CD4-positive, alpha-beta T cell treated with Interleukin-17A for 1 hour (primary cell): ENCODE data around the gene SPATS2.
A peak's percentile ranks its signal among the peaks of the same experiment; 100 is the strongest.
"Not testable (repeated sequence)": the region's sequence is repeated elsewhere in the genome, so short reads cannot be mapped to it uniquely, and the experiment has no call there.

Source experiments
- DNase-seq: peaks from one replicate; pipeline ENCODE4 v3.0.0-alpha.2; 2020

The SPATS2 gene

DNA sequence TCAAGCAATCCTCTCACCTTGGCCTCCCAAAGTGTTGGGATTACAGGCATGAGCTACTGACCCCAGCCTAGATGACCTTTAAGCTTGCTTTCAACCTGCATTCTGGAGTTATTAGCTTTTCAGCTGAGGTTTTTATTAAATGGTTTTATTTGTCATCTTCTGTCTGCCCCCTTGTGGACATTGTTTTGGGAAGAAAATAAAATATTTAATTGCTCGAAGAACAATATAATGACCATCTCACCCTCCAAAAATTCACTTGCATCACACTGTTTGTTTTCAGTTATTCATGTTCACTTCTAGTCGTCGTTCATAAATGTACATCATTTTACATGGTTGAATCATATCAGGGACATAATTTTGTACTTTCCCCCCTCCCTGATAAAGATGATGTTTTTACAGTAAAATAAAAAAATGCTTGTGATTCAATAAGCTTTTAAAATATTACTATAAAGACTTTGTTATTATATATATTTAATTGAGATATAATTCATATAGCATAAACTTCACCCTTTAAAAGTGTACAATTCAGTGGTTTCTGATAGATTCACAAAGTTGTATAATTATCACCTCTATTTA is 10.1 kb upstream of the SPATS2 start:
- DNase-seq, result peak; percentile 45

DNA sequence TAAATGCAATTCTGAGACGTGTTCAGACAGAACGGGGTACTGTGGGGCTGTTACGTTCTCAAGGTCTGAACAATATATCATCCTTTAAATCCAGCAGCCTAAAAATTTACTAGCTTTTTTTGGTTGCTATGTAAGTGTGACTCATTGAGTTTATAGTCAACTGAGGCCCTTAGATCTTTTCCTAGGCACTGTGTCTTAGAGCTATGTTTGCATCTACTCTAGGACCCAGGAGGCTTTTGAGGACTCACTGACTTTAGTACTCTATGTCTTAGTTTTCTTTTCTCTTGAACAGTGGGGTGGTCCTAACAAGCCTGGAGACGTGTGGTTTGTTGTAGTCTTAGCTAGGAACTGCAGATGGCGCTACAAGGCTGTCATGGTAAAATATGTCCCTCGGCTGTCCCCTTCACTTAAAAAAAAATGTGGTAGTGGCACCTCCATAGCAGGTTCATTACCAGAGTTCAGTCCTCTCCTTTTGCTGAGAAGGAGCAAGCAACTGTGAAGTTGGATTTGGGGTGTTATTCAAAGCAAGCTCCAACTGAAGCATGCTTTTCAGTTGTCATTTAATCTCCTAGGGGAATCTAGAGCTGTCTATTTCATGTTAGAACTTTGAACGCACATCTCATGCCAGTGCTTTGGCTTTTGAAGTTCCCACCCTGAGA is 8.7 kb upstream of the SPATS2 start:
- peak; percentile 80 for DNase-seq

- DNase-seq, result no peak
Observed at GRCh38 chr12:49359671-49360070, 7.6 kb upstream of the SPATS2 start.

DNA sequence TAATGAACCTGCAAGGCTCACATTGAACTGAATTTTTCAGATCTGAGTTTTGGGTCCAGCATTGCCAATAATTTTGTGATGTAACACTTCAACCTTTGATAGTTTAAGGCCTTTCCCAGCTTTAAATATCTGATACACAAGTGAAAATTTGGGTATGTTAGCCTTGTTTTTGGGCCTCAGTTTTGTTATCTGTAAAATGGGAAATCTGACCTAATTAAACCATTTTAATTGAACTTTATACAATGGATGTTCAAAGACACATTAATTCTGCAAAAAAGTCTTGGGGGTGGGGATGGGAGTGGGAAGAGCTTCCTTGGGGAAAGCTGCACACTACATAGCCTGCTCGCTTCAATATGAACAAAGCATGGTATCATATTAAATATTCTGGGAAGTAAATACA is 5.2 kb upstream of the SPATS2 start:
- no peak for DNase-seq

DNA sequence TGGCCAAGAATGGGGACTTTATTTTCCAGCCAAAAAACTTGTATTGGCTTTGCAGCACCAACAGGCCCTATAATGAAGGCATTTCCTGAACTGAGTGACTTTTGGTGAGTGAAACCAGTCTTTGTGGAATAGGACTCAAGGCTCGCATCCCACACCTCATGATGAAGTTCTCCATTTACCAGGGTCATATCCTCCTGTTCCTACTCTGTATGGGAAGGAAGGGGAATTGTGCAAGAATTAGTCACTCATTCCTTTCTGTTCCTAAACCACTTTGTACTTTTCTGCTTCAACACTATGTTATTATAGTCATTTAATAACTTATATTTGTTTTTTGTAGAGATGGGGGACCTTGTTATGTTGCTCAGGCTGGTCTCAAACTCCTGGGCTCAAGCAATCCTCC is 2.3 kb upstream of the SPATS2 start:
- no peak for DNase-seq

GRCh38 chr12:49365542-49365941 is 1.7 kb upstream of the SPATS2 start:
- no peak for DNase-seq

- DNase-seq, result no peak
Observed at GRCh38 chr12:49366096-49366651, 1.1 kb upstream of the SPATS2 start.

GRCh38 chr12:49366652-49367380 is 446 bp upstream of the SPATS2 start:
- DNase-seq, result peak; percentile 88

GRCh38 chr12:49368240-49368600 is 958 bp downstream of the SPATS2 start:
- no peak for DNase-seq

DNA sequence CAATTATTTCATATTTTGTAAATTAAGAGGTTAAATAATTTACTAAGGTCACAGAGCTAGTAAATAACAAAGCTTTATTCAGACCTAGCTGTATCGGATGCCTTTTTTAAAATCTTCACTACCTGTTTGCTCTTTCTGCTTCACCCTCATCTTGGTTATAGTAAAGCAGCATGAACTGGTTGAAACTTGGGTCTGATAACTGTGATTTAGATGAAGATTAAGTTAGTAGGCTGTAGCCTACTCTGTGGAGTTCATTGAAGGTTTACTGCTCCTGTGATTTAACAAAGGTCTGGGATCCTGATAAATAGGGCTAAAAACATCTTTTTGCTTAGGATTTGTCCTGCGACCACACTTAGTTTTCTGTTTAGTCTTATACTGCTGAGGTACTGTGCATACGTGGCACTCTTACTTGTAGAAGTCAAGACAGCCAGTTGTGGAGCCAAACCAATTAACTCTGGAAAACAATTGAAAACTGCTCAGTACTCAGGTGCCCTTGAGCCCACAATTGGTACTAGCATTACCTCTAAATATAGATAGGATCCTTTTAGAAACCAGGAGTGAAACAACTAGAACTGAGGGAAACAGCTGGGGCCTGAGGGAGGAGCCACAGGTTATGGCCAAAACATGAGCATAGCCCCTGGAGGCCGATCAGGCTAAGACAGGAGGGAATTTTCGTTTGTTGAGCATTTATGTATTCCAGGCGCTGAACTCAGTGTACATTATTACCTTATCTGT is 2.3 kb downstream of the SPATS2 start:
- DNase-seq, result no peak

DNA sequence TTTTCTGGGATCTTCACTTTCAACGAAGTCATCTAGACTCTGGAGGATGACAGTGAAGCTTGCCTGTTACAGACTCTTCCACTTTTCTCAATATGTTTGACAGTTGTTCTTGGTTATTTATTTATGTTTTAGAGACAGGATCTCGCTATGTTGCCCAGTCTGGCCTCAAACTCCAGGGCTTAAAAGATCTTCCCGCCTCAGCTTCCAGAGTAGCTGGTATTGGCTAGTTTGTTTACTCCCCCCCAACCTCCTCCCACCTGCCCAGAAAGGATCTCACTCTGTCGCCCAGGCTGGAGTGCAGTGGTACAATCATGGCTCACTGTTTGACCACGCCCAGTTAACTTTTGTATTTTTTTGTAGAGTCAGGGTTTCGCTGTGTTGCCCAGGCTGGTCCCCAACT is 3.3 kb downstream of the SPATS2 start:
- no peak for DNase-seq

DNA sequence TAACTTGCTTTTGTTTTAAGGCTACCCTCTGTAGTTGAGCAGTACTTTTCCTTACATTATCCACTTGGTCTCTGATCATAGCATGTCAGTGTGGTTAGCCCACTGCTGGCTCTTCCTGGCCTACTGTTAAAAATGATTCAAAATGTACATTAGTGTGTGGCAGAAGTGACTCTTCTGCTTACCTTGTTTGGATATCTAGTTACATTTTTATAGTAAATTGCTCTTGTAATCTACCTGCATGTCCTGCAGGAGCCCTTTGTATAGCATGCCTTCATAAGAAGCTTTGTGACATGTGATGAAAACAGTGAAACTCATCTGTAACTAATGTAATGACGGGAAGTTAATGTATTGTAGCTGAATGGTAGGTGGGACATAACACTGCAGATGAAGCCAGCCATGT is 8.1 kb downstream of the SPATS2 start:
- no peak for DNase-seq

DNA sequence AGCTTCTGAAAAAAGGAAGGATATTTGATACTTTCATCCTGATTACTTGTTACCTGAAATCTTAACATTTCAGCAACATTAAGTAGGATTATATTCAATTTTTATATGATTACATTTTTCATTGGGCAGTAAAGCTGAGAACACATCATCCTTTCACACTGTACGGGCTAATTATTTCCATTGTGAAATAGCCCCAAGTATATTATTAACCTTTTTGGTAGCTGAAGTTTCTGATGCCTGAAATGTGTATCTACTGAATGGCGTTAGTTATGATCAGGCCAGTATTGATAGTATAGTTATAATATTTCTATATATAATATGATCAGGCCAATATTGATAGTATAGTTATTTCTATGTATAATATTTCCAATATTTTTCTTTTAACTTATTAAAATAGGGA is 10.1 kb downstream of the SPATS2 start:
- DNase-seq, result no peak

- DNase-seq, result not testable (repeated sequence)
Observed at GRCh38 chr12:49380184-49380583, 12.9 kb downstream of the SPATS2 start.

GRCh38 chr12:49388682-49389386 is 21.6 kb downstream of the SPATS2 start:
- peak; percentile 65 for DNase-seq

DNA sequence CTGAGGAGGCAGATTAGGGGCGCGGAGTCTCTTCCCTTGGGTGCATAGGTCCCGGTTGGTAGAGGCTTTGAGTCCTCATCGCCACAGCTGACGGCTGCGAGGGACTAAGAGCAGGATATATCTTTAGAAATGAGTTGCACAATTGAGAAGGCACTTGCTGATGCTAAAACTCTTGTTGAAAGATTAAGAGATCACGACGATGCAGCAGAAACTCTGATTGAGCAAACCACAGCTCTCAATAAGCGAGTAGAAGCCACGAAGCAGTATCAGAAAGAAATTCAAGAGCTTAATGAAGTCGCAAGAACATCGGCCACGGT is 22.1 kb downstream of the SPATS2 start:
- no peak for DNase-seq

DNA sequence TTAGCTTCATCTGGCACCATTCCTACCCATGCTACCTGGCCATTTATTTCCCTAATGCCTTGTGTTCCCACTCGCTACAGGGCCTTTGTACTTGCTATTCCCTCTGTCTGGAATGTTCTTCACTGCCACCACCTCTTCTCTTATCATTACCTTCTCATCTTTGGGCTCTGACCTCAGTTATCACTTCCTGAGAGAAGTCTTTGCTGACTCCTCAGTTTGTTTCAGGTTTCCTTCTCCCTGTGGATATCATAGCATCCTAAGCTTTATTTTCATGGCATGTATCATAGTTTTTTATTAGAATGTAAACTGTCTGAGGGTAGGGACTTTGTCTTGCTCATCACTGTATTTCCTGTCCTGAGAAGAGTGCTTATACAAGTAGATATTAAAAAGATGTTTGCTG is 29.7 kb downstream of the SPATS2 start:
- no peak for DNase-seq

- no peak for DNase-seq
Observed at GRCh38 chr12:49400304-49400703, 33.0 kb downstream of the SPATS2 start.

DNA sequence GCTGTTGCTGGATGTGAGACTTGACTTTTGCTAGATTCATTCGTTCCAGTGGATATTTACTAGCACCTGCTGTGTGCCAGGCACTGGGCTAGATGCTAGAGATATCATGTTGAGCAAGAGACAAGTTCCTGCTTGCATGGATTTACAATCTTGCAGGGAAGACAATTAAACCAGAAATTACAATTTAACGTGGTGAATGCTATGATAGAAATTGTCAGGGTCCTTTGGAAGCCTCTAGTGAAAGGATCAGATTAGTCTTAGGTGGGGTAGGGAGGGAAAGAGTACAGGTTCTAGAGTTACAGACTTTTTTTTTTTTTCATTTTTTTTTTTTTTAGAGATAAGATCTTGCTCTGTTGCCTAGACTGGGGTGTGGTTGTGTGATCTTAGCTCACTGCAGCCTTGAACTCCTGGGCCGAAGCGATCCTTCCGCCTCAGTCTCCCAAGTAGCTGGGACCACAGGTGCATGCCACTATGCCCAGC is 36.7 kb downstream of the SPATS2 start:
- no peak for DNase-seq

- no peak for DNase-seq
Observed at GRCh38 chr12:49404956-49405355, 37.7 kb downstream of the SPATS2 start.

DNA sequence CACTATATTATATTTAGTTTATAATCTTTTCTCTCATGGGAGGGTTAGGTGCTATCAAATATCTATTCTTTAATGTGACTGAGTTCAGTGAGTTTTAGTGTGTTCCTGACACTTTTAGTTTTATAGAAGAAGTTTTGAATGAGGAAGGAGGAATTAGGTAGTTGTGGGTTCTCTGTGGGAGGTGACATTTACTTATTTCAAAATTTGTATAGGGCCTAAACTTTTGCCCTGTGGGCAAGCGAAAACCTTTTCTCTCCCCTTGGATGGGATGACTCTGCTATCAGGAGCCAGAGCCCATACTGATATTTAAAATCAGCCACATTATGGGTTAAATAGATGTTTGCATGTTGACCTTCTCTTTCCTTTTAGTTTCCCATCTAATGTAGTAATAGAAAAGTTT is 43.6 kb downstream of the SPATS2 start:
- DNase-seq, result no peak

DNA sequence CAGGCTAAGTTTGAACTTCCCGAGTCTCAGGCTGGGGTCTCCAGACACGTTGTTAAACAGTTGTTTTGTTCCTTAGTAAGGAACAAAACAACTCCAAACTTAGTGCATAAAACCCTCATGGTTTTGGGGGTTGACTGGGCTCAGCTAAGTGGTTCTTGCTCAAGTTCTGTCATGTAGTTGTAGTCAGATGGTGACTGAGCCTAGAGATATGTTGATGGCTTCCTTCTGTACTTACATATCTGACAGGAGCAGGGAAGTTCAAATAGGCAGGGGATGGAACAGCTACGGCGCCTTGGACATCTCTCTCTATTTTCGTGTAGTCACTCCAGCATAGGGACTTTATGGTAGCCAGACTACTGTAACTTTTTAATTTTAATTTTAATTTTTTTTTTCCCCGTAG is 45.7 kb downstream of the SPATS2 start:
- DNase-seq, result no peak

- no peak for DNase-seq
Observed at GRCh38 chr12:49413796-49414195, 46.5 kb downstream of the SPATS2 start.
